HL-60 (cell line): ENCODE results near the gene KCNQ1.

Experiments
- DNase-seq, 2 experiments: peaks; one replicate each; pipeline ENCODE4 v3.0.0-alpha.2; 2010 to 2020; ENCODE audit warnings: low read depth in 1 of 2, low spot score in 1 of 2
- H3K27ac ChIP-seq: fragments of 250-450 bp; sonication (Bioruptor Pico); replicated peaks from 2 replicates; pipeline ENCODE4 v1.5.1; 2020; ENCODE audit warnings: mild to moderate bottlenecking, moderate library complexity
- H3K27me3 ChIP-seq: fragments of 250-450 bp; sonication (Bioruptor Pico); 2 replicates; pipeline ENCODE4 v1.5.1; 2021; ENCODE audit warnings: mild to moderate bottlenecking, moderate library complexity; ENCODE audit not compliant: insufficient read depth, poor library complexity, severe bottlenecking
- H3K4me3 ChIP-seq: replicated peaks from 2 replicates; pipeline ENCODE4 v1.5.1; 2011; ENCODE audit warnings: mild to moderate bottlenecking, control low read depth, low read length; ENCODE audit not compliant: insufficient read depth
- GABPA ChIP-seq: IDR thresholded peaks from 2 replicates; pipeline ENCODE4 v1.6.1; 2012; ENCODE audit warnings: low read depth
- POLR2AphosphoS5 ChIP-seq: IDR thresholded peaks from 2 replicates; pipeline ENCODE4 v1.6.1; 2012; ENCODE audit warnings: low read depth
- SPI1 ChIP-seq: IDR thresholded peaks from 2 replicates; pipeline ENCODE4 v1.6.1; 2012; ENCODE audit warnings: low read depth, mild to moderate bottlenecking, borderline replicate concordance
- TF ChIP-seq, protein P1 (sequence below): IDR thresholded peaks from 2 replicates; pipeline ENCODE4 v1.6.1; 2012; ENCODE audit warnings: low read depth; ENCODE audit not compliant: insufficient replicate concordance
- TF ChIP-seq, protein P2 (sequence below): IDR thresholded peaks from one replicate; pipeline ENCODE4 v1.5.1; 2011; ENCODE audit warnings: low read length, control low read depth, inconsistent platforms; ENCODE audit not compliant: insufficient read depth

KCNQ1 gene

DNA sequence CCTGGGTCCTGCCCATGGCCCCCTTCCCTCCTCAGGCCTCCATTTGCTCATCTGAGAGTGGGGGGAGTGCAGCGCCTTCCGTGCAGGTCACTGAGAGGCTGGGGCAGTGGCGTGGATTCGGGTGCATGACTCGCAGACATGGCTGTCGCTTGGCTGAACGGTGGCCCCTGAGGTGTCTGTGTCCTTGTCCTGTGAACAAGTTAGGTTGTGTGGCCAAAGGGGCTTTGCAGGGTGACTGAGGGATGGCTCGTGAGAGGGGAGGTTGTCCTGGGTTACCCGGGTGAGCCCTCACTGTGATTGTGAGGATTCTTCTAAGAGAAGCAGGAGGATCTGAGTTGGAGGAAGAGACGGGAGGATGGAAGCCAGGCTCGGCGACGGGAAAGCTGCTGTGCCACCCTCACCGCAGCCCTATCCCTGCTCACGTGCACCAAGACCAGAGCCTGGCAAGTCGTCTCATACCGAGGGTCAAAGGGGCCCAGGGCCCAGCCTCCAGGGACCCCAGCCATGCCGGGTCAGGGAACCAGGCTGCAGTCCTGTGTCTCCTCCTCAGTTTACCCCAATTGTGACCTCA is 79.1 kb downstream of the KCNQ1 start:
- DNase-seq, result no peak

DNA sequence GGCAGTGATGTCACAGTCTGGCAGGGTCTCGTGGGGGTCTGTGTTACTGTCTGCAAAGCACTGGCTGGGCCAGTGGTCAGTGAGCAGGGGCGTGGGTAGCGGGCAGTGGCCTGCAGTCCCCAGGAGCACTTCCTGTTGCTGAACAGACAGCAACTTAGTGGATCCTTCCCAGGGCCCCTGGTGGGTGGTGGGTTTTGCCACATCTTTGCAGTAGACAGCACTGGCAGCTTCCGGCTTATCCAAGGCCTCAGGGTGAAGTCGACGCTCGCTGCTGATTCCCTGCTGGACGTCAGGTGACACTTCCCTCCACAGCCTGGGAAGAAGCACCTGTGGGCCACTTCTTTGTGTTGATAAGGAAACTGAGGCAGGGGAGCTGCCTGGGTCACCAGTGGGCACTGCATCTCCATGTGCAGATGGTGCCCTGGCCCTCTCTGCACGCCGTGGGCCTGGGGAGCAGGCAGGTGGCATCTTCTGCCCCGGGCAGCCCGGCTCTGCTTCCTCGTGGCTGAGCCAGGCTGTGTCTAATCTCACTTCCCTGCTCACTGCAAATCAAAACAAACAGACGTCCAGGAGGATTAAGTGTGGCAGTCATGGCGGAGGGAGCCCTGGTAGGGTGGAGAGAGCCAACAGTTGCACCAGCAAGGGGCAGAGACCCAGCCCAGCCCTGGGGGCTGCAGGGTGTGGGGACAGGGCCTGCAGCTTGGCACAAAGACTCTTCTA is 79.8 kb downstream of the KCNQ1 start:
- TF ChIP-seq, protein P1, sequence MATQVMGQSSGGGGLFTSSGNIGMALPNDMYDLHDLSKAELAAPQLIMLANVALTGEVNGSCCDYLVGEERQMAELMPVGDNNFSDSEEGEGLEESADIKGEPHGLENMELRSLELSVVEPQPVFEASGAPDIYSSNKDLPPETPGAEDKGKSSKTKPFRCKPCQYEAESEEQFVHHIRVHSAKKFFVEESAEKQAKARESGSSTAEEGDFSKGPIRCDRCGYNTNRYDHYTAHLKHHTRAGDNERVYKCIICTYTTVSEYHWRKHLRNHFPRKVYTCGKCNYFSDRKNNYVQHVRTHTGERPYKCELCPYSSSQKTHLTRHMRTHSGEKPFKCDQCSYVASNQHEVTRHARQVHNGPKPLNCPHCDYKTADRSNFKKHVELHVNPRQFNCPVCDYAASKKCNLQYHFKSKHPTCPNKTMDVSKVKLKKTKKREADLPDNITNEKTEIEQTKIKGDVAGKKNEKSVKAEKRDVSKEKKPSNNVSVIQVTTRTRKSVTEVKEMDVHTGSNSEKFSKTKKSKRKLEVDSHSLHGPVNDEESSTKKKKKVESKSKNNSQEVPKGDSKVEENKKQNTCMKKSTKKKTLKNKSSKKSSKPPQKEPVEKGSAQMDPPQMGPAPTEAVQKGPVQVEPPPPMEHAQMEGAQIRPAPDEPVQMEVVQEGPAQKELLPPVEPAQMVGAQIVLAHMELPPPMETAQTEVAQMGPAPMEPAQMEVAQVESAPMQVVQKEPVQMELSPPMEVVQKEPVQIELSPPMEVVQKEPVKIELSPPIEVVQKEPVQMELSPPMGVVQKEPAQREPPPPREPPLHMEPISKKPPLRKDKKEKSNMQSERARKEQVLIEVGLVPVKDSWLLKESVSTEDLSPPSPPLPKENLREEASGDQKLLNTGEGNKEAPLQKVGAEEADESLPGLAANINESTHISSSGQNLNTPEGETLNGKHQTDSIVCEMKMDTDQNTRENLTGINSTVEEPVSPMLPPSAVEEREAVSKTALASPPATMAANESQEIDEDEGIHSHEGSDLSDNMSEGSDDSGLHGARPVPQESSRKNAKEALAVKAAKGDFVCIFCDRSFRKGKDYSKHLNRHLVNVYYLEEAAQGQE, result no peak
- TF ChIP-seq, protein P2, sequence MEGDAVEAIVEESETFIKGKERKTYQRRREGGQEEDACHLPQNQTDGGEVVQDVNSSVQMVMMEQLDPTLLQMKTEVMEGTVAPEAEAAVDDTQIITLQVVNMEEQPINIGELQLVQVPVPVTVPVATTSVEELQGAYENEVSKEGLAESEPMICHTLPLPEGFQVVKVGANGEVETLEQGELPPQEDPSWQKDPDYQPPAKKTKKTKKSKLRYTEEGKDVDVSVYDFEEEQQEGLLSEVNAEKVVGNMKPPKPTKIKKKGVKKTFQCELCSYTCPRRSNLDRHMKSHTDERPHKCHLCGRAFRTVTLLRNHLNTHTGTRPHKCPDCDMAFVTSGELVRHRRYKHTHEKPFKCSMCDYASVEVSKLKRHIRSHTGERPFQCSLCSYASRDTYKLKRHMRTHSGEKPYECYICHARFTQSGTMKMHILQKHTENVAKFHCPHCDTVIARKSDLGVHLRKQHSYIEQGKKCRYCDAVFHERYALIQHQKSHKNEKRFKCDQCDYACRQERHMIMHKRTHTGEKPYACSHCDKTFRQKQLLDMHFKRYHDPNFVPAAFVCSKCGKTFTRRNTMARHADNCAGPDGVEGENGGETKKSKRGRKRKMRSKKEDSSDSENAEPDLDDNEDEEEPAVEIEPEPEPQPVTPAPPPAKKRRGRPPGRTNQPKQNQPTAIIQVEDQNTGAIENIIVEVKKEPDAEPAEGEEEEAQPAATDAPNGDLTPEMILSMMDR, result no peak
- no peak overlapping the region for H3K27ac ChIP-seq
- no peaks in the 10 kb centered on the region for H3K27me3 ChIP-seq
- no peak overlapping the region for H3K4me3 ChIP-seq
- no peak for DNase-seq

More for the DNA sequence above, 79.1 kb downstream of the KCNQ1 start:
- Histone ChIP-seq H3K27me3 (no peaks in the 10 kb centered on the region), H3K4me3 (no peak overlapping the region), H3K27ac (no peak overlapping the region)
- TF ChIP-seq, protein P1, result no peak
- TF ChIP-seq, protein P2, result no peak
- TF ChIP-seq GABPA (no peak), POLR2AphosphoS5 (no peak), SPI1 (no peak)

DNA sequence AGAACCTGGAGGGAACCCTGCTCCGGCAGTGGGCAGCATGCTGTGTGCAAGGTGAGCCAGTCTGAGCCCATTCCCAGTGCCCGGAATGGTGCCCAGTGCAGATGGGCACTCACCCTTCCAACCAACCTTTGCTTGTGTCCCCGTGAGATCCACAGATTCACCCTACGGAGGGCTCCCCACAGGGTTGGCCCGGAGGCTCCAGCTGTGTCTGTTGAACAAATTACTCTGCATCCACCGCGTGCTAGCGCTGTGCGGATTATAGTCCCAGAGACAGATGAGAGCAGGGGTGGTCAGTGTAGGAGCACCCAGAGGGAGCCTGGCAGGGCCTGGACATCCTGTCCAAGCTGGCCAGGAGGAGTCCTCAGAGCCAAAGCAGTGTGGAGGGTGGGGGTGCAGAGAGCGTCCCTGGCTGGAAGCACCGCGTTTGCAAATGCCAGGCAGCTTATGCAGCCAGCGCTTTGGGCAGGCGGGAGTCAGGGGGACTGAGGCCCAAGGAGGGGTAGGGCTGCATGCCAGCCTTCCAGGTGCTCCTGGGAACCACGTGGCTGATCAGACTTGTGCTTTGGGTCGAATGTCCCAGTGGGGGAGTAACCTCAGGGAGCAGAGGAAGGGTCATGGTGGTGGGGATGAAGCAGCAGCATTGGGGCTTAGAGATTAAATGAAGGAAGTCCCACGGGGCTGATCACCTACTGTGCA is 80.5 kb downstream of the KCNQ1 start:
- H3K4me3 ChIP-seq, result no peak overlapping the region
- no peaks in the 10 kb centered on the region for H3K27me3 ChIP-seq
- no peak for DNase-seq
- no peak overlapping the region for H3K27ac ChIP-seq
- TF ChIP-seq, protein P1, result no peak
- TF ChIP-seq GABPA (no peak), SPI1 (no peak), POLR2AphosphoS5 (no peak)
- TF ChIP-seq, protein P2, result no peak
